CD4-positive, alpha-beta T cell treated with Interleukin-2 at 100 ng/mL for 4 hours (primary cell): ENCODE measurements around the gene BAIAP2.
"Not testable (repeated sequence)": the region's sequence is repeated elsewhere in the genome, so short reads cannot be mapped to it uniquely, and the experiment has no call there.

Experiments
- DNase-seq: peaks from one replicate; pipeline ENCODE4 v3.0.0-alpha.2; 2020; ENCODE audit warnings: low spot score

Gene BAIAP2

DNA sequence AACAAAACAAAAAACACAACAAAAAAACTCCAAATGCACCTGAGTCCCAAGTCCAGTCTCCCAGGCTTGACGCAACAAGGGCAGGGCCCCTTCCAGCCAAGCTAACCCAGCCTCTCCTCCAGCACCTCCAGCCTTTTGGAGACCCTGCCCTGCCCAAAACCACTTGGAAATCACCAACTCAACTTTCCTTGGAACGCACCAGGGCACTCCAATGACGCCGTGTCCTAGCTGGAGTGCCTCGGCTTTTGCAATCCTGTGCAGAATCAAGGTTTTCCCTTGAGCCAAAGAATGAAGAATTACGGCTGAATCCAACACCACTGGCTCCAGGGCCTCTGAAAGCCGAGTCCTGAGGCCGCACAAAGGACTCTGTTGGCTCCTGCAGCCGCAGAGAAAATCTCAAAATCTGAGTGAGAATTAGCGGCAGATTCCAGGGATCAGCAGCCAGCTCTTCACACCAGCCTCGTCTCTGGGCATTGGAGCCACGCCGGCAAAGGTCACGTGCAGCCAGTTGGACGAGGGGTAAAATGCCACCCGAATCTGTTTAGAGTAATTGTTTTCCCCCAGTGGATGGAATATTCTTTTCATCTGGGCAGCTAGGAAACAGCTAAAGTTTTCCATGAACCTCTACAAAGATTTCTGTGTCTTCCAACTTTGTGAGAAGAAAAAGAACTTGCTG is 9.7 kb upstream of the BAIAP2 start:
- no peak for DNase-seq

DNA sequence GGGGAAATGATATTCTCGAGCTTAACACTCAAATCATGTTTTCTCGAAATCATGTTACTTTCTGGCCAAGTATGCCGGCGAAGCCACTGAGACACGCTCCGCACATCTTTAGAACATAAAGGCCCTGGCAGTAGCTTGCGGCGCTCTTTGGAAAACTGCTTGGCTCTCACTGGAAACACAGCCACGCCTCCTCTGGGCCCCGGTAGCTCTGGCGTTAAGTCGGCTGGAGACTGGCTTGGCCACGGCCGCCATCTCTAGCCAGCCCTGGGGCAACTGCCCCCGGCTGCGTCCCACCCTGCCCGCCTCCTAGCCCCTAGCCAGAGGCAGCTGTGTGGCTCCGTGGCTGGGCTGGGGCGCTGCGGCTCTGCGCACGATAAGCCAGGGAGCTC is 9.2 kb upstream of the BAIAP2 start:
- DNase-seq: no peak

DNA sequence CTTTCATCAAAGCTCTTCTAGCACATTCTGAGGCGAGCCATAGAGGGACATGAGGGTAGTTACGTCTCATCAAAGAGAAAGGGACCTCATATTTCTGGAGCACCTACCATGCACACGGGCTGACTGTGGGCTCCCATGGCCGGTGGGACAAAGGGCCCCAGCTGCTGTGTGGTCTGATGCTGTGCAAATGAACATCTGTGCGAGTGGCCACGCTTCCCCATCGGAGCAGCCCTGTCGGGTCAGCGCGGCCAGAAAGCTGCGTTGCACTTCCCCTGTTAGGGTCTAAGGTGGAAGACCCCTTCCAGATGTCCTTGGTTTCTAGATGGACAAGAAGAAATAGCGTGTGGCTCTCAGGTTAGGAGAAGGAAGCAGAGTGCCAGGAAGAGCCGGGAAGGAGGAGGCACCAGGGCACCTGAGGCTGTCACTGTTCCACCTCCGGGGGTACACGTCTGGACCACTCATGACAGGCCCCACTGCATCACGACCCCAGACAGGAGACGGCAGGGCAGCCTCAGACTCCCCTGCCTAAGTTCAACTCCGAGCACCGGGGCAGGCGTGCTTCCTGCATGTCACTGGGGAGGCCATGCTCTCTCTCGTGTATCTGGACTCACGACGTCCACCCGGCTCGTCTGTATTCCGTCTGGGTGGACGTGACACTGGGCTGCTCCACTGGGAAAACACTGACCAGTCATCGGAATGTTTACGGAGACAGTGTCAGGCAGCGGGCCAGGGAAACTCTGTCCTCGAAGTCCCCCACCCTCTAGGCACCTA is 8.5 kb upstream of the BAIAP2 start:
- no peak for DNase-seq

DNA sequence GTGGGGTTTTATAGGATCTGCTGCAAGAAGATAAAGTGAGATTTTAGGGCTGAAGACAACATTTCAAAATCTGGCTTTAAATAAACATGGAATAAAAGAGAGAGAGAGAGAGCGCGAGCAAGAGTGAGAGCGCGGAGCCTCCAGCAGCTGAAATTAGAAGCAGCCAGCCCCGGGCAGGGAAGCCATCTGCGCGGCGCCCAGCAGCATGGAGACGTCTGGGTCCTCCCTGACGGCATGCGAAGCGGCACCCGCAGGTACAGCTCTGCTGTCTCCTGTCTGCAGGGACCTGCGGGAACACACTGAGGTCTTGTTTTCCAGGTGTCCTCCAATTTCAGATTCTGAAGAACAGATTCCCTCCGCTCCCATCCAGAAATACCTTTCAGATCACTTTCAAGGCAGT is 7.9 kb upstream of the BAIAP2 start:
- DNase-seq: no peak

DNA sequence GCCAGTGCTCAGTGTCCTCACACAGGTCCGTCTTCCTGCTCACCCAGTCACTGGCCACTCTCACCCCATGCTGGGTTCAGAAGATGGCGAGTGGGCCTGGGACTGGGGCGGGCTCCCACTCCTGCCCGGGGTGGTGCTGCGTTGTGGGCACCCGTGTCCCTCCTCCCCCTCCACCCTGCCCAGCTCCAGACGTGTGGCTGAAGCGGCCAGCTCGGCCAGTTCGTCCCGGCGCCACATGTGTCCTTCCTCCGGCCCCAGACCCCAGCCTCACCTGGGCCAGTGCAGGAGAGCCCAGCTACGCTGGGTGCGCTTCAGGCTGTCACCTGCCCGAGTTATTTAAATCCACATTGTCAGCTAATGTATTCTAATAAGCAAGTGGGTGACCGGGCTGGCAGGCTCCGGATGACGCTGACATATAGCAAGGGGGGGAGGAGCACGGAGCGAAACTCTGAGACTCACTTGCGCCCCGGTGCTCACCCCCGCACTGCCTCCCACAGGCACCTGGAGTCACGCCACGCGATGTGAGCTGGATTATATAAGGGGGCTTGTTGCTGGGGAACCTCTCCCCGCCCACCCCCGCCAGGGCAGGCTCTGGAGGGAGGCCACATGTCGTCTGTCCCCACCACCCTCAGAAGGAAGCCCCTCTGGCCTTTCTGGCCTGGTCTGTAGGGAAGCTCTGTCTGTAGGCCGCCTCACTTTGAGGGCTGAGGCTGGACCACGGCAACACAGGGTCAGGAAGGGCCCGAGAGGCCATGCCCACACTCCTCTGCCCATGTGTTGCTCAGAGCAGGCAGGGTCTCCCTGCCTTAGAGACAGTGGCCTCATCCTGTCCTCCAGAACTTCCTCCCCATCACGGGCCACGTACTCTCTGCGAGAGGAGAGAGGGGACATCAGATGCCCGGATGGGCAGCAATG is 7.1 kb upstream of the BAIAP2 start:
- no peak for DNase-seq

DNA sequence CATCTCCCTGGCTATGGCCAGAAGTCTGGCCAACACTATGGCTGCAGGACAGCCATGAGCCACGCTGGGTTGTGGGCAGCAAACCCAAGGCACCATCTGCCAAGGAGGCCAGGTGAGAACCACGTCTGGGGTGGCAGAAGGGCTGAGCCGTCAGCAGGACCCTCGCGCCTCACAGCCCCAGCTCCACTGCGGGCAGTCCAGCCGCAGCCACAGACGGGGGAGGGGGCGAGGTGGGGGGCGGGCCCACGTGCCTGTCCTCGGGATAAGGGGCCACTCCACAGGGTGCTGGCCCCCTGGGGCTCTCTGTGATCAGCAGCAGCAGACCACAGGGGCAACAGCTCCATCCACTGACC is 6.5 kb upstream of the BAIAP2 start:
- no peak for DNase-seq

DNA sequence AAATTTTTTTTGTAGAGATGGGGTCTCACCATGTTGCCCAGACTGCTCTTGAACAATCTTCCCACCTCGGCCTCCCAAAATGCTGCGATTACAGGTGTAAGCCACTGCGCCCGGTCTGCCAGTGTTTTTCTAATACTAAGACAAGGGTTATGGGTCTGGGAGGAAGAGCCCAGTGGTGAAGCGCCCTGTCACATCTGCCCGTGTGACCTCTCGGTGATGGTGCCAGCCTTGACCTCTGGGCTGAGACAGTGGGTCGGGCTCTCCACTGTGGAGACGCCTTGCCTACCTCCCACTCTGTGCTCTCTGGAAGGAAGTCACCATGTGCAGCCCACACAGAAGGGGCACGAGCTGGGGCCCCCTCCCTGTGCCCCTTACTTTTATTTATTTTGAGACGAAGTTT is 5.1 kb upstream of the BAIAP2 start:
- DNase-seq: no peak

DNA sequence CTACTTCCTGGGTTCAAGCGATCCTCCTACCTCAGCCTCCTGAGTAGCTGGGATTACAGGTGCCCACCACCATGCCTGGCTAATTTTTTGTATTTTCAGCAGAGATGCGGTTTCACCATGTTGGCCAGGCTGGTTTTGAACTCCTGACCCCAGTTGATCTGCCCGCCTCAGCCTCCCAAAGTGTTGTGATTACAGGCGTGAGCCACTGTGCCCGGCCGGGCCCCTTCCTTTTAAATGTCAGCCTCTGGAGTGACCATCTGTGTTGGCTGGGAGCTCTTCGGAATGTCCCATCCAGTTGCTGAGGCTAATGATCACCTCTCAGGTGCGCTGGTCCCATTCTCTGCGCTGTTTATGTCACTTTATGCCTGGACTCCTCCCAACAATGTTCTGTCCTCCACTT is 4.6 kb upstream of the BAIAP2 start:
- not testable (repeated sequence) for DNase-seq

DNA sequence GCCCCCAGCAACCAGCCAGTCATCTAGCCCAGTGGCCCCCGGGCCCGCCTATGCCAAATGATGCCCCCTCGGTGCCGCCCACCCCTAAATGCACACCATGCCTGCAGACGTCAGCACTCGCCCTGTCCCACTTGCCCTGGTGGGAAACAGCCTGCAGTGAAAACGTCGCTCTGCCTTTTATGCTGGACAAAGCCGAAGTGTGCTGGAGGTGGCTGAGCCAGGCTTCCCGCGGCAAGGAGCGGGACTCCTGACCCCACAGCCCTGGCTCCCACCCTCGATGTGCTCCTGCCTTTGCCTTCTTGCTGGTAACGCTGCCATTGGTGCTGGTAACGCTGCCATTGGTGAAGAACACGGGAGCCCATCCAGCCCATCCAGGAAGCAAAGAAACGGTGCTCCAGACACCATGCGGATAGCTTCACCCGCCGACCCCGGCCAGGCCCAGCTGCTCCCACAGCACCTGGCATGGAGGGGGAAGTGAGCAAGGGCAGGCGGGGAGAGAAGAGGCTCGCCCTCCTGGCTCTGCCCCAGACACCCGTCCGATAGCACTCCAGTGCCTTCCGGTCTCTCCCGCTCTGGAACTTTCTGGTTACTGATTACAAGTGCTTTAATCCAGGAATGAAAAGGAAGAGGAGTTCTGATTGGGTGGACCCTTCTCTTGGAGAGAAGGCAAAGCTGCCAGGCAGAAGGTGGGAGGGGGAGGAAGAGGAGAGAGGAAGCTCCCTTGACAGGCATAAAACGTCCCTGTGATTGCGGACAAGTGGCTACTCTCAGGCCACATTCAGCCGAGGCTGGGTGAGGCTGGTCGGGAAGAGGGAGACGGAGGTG is 4.0 kb upstream of the BAIAP2 start:
- no peak for DNase-seq

DNA sequence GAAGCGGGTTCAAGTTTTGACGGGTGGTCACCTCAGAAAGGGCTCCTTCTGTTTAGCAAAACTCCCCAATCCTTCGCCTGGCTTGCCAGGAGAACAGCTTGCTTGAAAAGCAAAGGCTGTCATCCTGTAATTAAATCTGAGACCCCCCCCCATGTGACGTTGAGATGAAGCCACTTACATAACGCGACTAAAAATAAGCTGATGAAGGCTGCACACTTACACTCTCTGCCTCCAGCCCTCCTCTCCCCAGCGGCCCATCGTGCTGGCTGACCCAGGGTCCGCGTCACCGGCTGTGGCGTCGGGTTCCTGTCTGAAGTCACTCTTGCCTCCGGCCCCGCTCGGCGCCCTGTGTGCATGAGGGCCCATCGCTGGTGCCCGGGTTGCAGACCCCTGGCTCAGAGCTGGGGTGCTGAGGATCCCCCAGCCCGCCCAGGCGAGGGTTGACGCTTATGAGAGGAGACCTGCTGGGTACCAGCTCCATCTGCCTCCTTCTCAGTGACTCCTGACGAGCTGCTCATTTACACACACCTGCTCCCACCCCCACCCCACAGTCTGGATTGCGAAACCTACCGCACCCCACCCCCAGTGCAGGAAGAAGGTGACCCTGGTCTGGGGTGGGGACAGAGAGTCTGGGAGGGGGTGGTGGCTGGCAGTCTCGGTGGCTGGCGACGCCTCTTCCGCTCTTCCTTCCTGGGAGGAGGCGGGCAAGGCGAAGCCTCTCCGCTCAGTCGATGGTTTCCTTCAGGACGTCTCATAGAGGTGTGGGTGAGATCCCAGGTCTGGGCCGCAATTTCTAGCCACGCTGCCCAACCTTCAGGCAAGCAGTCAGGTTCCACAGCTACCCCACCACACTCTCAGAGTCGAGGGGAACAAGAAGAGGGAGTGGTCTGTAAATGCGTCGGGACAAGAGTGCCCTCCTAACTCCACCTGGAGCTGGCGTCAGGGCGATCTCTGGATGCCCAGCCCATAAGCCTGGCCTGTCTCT is 3.1 kb upstream of the BAIAP2 start:
- no peak for DNase-seq

DNA sequence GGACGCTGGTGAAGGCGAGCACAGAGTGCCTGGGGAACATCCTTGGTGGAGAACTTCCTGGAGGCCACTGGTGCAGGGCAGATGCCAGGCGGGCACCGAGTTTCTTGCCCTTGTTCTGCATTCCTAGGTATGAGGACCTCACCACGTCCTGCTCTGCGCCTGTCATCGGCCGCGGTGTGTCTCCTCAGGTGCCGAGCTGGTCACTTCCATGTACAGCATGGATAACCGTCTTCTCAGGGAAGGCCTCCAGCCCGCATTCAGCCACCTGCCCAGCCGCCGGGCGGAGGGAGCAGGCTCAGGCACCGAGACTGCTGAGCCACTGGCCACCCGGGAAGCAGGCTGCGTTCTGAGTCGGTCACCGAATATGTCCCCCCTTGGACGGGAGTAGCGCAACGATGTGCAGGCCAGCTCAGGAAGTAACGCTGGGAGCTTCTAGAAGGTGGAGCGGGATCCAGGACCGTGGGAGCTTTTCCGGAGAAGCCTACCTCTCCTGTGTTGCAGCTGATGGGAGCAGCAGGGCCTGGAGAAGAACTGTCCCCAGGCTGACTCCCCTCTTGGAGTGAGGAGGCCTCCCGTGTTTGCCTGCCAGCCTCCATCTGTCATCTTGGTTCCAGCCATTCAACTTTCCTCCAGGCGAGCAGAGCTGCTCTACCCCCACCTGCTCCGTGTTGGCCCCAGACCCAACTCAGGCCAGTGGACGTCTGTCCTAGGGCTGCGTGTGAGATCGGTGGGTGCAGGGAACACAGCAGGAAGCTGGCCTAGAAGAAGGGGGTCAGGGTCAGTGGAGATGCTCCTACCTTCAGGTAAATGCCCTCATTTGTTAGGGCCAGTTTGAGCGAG is 2.1 kb upstream of the BAIAP2 start:
- DNase-seq: no peak

DNA sequence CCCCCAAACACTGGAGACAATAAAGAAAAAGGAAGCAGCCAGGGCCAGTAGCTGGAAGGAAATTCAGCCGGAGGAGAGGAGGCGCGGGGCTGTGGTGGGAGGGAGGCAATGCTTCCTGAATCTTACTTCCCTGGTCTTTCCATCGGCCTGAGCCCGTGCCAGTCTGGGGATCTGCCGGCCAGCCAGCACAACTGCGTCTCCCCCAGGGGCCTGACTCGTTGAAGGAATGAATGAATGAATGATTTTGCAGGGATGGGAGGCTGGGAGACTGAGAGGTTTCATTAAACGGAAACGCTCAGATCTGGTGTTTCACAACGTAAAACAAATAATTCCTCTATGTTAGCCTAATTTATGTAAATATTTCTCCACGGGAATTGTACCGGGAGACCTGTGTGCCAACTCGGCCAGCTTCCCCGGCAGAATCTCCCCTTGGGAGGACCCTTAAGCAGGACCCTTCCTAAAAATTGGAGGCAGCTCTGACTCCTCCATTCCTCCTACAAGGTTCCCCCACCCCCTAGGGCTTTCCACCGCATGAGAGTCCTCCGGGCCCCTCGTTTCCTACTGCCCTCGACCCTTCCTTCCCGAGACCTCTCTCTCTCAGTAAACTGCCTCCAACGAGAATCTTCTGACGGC is 1.3 kb upstream of the BAIAP2 start:
- DNase-seq: no peak

DNA sequence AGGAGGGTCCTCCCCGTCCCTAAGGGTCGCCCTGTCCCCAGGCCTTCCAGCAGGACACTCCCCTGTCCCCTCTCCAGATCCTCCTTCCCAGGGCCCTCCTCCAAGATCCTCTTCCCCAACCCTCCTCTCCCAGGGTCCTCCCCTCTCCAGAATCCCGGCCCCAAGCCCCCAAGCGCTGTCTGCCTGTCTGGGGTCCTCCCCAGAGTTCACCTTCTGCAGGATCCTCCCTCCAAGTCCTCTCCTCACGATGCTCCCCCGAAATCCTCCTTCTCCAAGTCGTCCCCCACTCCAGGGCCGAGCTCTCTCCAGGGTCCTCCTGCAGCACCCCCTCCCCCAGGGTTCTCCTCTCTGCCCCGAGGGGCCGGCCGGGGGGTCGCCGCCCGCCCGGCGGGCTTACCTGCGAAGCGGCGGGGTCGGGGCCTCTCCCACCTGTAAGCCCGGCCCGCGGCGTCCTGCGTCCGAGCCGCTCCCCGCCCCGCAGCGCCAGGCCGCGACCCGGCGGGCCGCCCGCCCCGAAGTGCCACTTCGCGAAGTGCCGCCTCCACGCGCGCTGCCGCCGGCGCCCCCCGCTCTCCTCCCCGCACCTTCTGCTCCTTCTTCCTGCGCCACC is 678 bp upstream of the BAIAP2 start:
- DNase-seq: no peak

DNA sequence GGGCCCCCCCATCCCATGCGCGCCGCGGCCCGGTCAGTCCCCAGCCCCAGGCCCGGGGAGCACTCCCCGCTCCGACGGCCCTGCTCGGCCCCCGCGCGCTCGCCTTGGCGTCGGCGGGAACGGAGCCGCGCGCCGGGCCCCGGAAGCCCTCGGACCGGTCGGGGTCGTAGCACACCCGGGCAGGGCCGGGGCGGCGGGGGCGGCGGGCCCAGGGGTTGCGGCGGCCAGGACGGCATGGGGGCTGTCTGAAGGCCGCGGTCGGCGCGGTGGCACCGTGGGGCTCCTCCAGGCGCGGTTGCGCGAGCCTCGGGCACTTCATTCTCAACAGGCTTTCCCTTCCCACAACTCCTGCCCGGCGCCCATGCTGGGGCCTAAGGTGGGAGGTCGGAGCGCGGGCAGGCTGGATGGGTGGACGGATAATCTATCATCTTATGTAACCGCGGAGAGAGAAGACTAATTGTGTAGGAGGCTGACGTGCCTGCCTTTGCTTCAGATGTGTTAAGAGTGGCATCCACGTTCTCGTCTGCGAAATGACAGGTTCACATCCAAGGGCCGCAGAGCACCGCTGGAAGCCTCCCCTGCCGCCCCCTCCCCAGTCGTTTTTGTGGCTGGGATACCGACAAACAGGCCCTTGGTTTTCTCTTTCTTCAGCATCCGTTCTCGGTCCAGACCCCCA is 708 bp downstream of the BAIAP2 start:
- no peak for DNase-seq

DNA sequence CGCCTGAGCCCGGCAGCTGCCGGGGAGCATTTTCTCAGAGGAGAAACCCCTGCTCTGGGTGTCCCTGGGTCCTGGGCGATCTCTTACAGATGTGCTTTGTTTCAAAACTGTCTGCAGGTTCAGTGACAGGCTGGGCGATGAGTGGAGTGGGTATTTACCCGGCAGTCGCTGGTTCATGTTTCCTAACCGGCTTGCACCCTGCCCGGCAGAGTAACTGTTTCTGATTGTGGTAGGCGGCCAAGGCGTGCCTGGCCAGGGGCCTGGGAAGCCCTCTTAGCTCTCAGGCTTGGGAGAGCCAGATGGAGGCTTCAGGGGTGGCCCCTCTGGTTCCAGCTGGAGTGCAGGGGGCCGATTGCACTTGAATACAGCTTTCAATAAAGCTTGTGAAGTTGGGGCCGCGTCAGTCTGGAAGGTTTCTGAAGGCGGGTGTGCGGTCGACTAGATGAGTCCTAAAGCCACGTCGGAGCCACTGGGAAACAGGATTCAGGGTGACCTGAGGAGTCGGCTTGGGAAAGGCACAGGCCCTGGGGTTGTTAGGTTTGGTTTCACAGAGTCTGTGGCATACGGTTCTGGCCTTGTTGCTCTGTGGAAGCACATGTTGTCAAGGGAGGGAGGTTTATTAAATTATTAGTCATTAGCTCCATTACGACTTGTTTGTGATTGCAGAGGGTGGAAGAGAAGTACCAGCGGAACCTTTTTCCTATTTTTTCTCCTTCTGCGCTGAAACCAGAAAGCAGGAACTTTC is 1.4 kb downstream of the BAIAP2 start:
- DNase-seq: no peak

DNA sequence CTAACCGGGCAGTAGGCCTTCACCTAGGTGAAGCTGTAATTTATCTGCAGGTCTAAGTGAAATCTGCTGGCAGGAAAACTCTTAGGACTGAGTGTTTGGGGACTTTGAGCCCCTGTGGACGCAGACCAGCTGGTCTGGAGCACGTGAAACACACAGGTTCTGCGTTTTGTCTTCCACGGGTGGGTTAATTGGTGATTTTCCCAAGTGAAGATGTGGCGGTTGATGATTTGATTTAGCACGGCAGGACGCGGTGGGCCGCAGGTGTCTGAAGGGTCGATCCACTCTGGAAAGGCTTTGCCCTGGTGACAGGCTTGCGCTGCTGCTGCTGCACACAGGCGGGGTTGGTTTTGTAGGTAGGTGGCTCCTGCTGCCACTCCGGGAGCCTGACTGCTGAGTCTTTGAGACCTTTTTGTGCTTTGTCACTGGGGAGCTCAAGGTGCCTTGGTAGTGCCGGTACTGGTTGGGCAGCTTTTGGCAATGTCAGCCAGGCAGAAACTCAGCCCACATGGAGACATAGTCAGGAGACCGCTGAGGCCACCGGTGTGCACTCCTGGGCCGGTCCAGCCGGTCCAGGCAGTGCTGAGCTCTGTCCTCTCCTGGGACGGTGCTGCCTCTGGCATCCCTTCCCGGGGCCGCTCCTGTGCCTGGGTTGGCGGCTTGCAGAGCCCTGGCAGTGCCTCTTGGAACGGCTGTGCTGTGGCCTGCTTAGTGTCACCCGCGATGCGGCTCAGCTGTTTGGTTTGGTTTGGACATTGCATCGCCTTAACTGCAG is 2.3 kb downstream of the BAIAP2 start:
- DNase-seq: no peak
